ENCODE data around the gene MECR. TPM values are rescaled to one million over a fixed set of nuclear protein-coding genes. Genes with fewer than 3 reads are reported as not detected.

MECR gene
- polyA plus RNA-seq, 1 experiment: 18.2 TPM

DNA sequence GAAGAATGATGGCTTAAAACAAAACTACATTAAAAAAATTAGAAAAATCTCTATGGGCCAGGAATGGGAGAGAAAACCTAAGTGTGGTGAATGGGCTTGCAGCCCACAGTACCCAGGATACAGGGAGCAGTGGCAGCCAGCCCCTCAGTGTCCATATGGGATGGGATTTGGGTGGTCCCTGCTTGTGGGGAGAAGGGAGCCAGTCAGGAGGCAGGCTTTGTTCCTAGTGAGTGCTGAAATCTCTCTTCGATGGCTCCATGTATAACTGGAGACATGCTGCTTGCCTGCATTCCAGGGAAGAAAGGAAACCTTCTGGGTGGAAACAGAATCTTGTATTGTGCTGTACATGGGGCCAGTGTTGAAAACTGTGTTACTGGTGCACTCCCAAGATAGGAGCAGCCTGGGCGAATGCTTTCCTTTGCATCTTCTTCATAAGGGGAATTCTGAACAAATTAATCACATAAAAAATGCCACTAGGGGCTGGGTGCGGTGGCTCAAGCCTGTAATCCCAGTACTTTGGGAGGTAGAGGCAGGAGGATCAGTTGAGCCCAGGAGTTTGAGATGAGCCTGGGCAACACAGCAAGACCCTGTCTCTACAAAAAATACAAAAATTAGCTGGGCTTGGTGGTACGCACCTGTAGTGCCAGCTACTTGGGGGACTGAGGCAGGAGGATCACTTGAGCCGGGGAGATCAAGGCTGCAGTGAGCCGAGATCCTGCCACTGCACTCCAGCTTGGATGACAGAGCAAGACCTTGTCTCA lies 41.6 kb upstream of the MECR start:
- Histone ChIP-seq H3K9me3 (ENCODE audit: control insufficient read depth, insufficient read depth, low read length) (0 out of 2 replicates have a peak, but pooled peaks cover 4% of the 10 kb centered on the region), H3K27ac (ENCODE audit: low read depth, low read length) (peak overlapping the region; percentile 31), H3K27me3 (ENCODE audit: control insufficient read depth, insufficient read depth, low read length) (no peaks in the 10 kb centered on the region), H3K4me3 (ENCODE audit: low read depth, low read length) (no peak overlapping the region)
- POLR2A ChIA-PET: interaction anchor here (0.5 kb wide), 1 partner anchor 19 kb away, joined by 3 read pairs; no protein-coding TSS in a partner anchor
- no peak for DNase-seq (ENCODE audit: low read depth, low spot score)
- CTCF ChIA-PET: interaction anchor here (1.0 kb wide), 1 partner anchor 520 kb away, joined by 3 read pairs; no protein-coding TSS in a partner anchor
- no peak for TF ChIP-seq CTCF (IDR thresholded peaks at IDR 0.05; ENCODE audit: low read depth, low read length)

DNA sequence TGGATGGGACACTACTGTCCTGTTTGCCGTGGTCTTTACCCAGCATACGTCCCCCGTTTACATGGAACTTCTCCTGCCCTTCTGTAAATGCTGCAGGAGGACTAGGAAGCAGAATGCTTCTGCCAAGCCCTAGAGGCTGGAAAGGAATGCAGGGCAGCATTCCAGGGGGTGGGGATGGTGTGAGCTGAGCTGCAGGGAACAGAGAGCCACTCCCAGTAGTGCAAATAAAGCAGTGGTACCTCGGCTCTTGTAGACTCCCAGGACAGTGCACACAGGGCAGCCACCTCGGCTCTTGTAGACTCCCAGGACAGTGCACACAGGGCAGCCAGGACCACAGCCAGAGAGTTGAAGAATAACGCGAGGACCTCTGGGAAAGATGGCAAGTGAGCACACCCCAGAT lies 41.0 kb upstream of the MECR start:
- no peaks in the 10 kb centered on the region for H3K27me3 ChIP-seq (ENCODE audit: control insufficient read depth, insufficient read depth, low read length)
- peak overlapping the region; percentile 17; the same call in 1 of the 2 replicates for H3K4me3 ChIP-seq (ENCODE audit: low read depth, low read length)
- DNase-seq (ENCODE audit: low read depth, low spot score): no peak
- ChIA-PET POLR2A (interaction anchor here (1.1 kb wide), 1 partner anchor 417 kb away, joined by 3 read pairs; no protein-coding TSS in a partner anchor), CTCF (interaction anchor here (1.0 to 1.5 kb wide), 3 partner anchors 13 to 521 kb away, joined by 3 read pairs; no protein-coding TSS in a partner anchor)
- peak overlapping the region; percentile 31 for H3K27ac ChIP-seq (ENCODE audit: low read depth, low read length)
- TF ChIP-seq CTCF (IDR thresholded peaks at IDR 0.05; ENCODE audit: low read depth, low read length): no peak
- H3K9me3 ChIP-seq (ENCODE audit: control insufficient read depth, insufficient read depth, low read length): 0 out of 2 replicates have a peak, but pooled peaks cover 4% of the 10 kb centered on the region

DNA sequence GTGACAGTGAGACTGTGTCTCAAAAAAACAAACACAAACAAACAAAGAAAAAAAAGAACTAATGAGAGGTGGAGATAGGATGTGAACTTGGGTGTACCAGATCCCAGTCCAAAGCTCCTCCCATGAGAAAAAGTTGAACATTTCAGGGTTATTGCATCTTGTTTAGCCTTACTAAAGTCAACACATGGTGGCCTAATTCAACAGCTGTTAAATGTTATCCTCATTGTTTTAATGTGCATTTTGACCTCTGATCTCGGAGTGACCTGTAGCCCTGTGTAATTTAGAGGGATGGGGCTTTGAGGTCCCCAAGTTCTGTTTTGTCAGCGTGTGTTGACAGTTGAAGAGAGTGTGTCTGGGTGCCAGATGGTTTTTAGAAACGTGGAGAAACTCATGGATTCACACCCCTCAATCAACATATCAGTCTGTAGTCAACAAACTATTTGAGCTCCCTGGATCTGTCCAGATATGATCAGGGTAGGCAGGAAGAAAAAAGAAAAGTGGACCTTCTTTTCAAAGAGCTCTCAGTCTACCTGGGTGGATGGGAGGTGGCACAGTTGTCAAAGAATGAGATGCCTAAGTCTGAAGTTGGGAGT lies 40.3 kb upstream of the MECR start:
- no peaks in the 10 kb centered on the region for H3K9me3 ChIP-seq (ENCODE audit: control insufficient read depth, insufficient read depth, low read length)
- no peak overlapping the region for H3K4me3 ChIP-seq (ENCODE audit: low read depth, low read length)
- no peak for DNase-seq (ENCODE audit: low read depth, low spot score)
- no peak overlapping the region for H3K27ac ChIP-seq (ENCODE audit: low read depth, low read length)
- CTCF ChIA-PET: interaction anchor here (1.0 to 1.5 kb wide), 3 partner anchors 12 to 522 kb away, joined by 3 read pairs; no protein-coding TSS in a partner anchor
- TF ChIP-seq CTCF (IDR thresholded peaks at IDR 0.05; ENCODE audit: low read depth, low read length): no peak
- H3K27me3 ChIP-seq (ENCODE audit: control insufficient read depth, insufficient read depth, low read length): no peaks in the 10 kb centered on the region
- POLR2A ChIA-PET: interaction anchor here (1.1 kb wide), 1 partner anchor 417 kb away, joined by 3 read pairs; no protein-coding TSS in a partner anchor

DNA sequence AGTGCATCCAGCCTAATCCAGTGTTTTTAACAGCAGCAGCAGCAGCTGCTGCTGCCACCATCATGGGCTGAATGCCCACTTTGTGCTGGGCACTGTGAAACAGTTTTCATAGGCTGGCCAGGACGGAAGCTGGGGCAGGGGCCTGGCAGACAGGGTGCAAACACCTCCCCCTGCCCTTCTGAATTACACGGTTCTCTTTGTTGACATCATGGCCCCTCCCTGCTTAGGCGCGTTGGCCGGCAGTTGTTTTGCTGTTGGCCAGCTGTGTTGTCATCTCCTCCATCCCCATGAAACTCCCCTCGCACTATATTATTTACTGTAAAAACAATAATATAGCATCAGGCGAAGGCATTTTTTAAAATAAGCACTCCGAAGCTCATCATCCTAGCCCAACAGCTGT lies 38.6 kb upstream of the MECR start:
- CTCF ChIA-PET: no interaction called here
- POLR2A ChIA-PET: no interaction called here
- H3K27ac ChIP-seq (ENCODE audit: low read depth, low read length): no peak overlapping the region

More for the DNA sequence above, 38.6 kb upstream of the MECR start:
- no peak for TF ChIP-seq CTCF (IDR thresholded peaks at IDR 0.05; ENCODE audit: low read depth, low read length)
- H3K4me3 ChIP-seq (ENCODE audit: low read depth, low read length): no peak overlapping the region
- no peaks in the 10 kb centered on the region for H3K27me3 ChIP-seq (ENCODE audit: control insufficient read depth, insufficient read depth, low read length)
- no peaks in the 10 kb centered on the region for H3K9me3 ChIP-seq (ENCODE audit: control insufficient read depth, insufficient read depth, low read length)
- DNase-seq (ENCODE audit: low read depth, low spot score): no peak
